SH-SY5Y (cell line): ENCODE data around the gene ZSWIM2.

ENCODE experiments used
- GATA2 ChIP-seq: IDR thresholded peaks from 2 replicates; pipeline ENCODE4 v1.6.1; 2011; ENCODE audit warnings: mild to moderate bottlenecking, low read depth, low read length
- GATA3 ChIP-seq: IDR thresholded peaks from 2 replicates; pipeline ENCODE4 v1.6.1; 2011; ENCODE audit warnings: low read depth, mild to moderate bottlenecking, low read length, moderate library complexity

DNA sequence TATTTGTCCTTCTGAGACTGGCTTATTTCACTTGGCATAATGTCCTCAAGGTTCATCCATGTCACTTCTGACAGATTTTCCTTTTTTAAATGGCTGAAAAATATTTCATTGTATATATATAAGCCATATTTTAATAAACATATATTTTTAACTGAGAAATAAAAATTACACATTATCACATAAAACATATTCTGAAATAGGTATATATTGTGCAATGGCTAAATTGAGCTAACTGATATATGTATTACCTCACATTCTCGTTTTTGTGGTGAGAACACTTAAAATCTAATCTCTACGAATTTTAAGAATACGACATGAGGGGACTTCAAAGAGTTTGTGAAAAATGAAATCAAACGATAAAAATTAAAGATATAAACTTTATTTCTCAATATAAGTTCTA, 25.7 kb upstream of the ZSWIM2 start:
- no peak for TF ChIP-seq GATA2
- TF ChIP-seq GATA3: no peak
